T1000 (cell line): ENCODE results near the gene KCNK16.

Experiments
- DNase-seq: peaks from one replicate; lab custom pipeline; 2025; ENCODE audit warnings: mixed read lengths; lab: John Stamatoyannopoulos, UW

KCNK16 gene

GRCh38 chr6:39276379-39276995 lies 46.0 kb downstream of the KCNK16 start:
- DNase-seq: no peak

GRCh38 chr6:39274903-39275302 lies 47.6 kb downstream of the KCNK16 start:
- DNase-seq: no peak

GRCh38 chr6:39274471-39274870 lies 48.0 kb downstream of the KCNK16 start:
- no peak for DNase-seq

- no peak for DNase-seq
Measured at GRCh38 chr6:39273406-39273821, 49.1 kb downstream of the KCNK16 start.

GRCh38 chr6:39269961-39270360 lies 52.5 kb downstream of the KCNK16 start:
- DNase-seq: no peak

- DNase-seq: no peak
Measured at GRCh38 chr6:39268721-39269120, 53.8 kb downstream of the KCNK16 start.

GRCh38 chr6:39268171-39268570 lies 54.3 kb downstream of the KCNK16 start:
- DNase-seq: no peak

GRCh38 chr6:39266782-39267355 lies 55.6 kb downstream of the KCNK16 start:
- DNase-seq: no peak

GRCh38 chr6:39266375-39266774 lies 56.1 kb downstream of the KCNK16 start:
- DNase-seq: no peak
